ENCODE measurements around the gene BIVM. TPM values are rescaled to one million over a fixed set of nuclear protein-coding genes. Genes with fewer than 3 reads are reported as not detected.

Gene BIVM
- total RNA-seq, 2 donors from 2014 or later, result 26.8 to 33.2 TPM

DNA sequence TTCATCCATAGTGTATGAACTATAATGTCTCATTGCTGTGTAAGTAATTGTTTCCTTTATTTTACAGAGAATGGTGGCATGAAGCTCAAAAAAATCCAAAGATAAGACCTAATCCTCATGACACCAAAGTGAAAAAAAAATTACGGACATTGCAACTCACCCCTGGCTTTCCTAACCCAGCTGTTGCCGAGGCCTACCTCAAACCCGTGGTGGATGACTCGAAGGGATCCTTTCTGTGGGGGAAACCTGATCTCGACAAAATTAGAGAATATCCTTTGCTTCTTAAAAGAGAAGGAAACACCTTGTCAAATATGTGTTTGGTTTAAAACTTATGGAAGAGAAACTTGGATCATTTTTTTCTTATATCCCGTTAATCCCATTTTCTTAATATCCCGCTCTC, 73.2 kb downstream of the BIVM start:
- no peak overlapping the region for H3K27ac ChIP-seq
- ATAC-seq (ENCODE audit: insufficient number of reproducible peaks, low FRiP score, low read depth), result no peak

DNA sequence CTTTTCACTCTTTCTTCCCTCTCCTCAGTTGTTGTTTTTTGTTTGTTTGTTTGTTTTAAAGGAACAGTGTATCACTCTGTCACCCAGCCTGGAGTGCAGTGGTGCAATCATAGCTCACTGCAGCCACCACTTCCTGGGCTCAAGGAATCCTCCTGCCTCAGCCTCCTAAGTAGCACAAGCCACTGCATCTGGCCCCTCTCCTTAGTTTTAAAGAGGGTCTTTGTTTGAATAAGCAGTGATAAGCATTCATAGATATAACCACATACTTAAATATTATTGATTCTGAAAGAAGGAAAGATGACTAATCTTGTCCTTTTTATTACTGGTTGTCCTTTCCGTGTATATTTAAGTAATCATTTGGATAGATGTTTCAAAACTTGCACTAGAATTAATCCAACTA, 73.6 kb downstream of the BIVM start:
- H3K27ac ChIP-seq, result no peak overlapping the region
- H3K27me3 ChIP-seq (replicated peaks; ENCODE audit: insufficient read depth), result no peaks in the 10 kb centered on the region
- TF ChIP-seq, protein P1, sequence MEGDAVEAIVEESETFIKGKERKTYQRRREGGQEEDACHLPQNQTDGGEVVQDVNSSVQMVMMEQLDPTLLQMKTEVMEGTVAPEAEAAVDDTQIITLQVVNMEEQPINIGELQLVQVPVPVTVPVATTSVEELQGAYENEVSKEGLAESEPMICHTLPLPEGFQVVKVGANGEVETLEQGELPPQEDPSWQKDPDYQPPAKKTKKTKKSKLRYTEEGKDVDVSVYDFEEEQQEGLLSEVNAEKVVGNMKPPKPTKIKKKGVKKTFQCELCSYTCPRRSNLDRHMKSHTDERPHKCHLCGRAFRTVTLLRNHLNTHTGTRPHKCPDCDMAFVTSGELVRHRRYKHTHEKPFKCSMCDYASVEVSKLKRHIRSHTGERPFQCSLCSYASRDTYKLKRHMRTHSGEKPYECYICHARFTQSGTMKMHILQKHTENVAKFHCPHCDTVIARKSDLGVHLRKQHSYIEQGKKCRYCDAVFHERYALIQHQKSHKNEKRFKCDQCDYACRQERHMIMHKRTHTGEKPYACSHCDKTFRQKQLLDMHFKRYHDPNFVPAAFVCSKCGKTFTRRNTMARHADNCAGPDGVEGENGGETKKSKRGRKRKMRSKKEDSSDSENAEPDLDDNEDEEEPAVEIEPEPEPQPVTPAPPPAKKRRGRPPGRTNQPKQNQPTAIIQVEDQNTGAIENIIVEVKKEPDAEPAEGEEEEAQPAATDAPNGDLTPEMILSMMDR (IDR thresholded peaks at IDR 0.05), result no peak
- H3K4me1 ChIP-seq (ENCODE audit: control insufficient read depth in 1 of 2, low read depth in 2 of 2), result no peaks in the 10 kb centered on the region
- no peak overlapping the region for H3K4me3 ChIP-seq
- H3K36me3 ChIP-seq, result peaks cover 42% of the 10 kb centered on the region
- ATAC-seq (ENCODE audit: insufficient number of reproducible peaks, low FRiP score, low read depth) (no peak), DNase-seq (ENCODE audit: low spot score) (no peak)
- H3K9me3 ChIP-seq, result no peaks in the 10 kb centered on the region

More for the DNA sequence above, 73.2 kb downstream of the BIVM start:
- Histone ChIP-seq H3K4me1 (ENCODE audit: control insufficient read depth in 1 of 2, low read depth in 2 of 2) (no peaks in the 10 kb centered on the region), H3K9me3 (no peaks in the 10 kb centered on the region), H3K36me3 (peaks cover 46% of the 10 kb centered on the region), H3K4me3 (no peak overlapping the region), H3K27me3 (replicated peaks; ENCODE audit: insufficient read depth) (no peaks in the 10 kb centered on the region)
- DNase-seq (ENCODE audit: low spot score), result no peak
- TF ChIP-seq, protein P1 (IDR thresholded peaks at IDR 0.05), result no peak

DNA sequence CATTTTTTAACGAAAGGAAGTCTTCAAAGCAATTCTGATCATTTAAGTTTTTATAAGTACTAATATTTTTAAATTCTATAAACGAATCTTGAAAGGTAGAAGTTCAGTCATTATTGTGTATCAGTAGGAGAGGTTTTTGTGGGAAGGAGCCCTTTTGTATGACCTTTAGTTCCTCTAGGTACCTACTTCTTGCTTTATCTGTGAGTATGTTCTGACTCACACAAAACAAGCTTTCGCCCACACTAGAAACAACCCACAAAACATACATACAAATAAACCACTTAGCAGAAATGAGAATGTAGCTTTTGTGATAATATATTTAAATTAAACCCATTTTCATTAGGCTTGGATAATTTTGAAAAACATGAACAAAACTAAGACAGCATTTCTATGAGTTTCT, 74.7 kb downstream of the BIVM start:
- Histone ChIP-seq H3K4me1 (ENCODE audit: control insufficient read depth in 1 of 2, low read depth in 2 of 2) (no peaks in the 10 kb centered on the region), H3K27ac (no peak overlapping the region), H3K9me3 (no peaks in the 10 kb centered on the region), H3K36me3 (peaks cover 33% of the 10 kb centered on the region), H3K27me3 (replicated peaks; ENCODE audit: insufficient read depth) (no peaks in the 10 kb centered on the region), H3K4me3 (no peak overlapping the region)
- TF ChIP-seq, protein P1 (IDR thresholded peaks at IDR 0.05), result no peak
- DNase-seq (ENCODE audit: low spot score) (no peak), ATAC-seq (ENCODE audit: insufficient number of reproducible peaks, low FRiP score, low read depth) (no peak)

DNA sequence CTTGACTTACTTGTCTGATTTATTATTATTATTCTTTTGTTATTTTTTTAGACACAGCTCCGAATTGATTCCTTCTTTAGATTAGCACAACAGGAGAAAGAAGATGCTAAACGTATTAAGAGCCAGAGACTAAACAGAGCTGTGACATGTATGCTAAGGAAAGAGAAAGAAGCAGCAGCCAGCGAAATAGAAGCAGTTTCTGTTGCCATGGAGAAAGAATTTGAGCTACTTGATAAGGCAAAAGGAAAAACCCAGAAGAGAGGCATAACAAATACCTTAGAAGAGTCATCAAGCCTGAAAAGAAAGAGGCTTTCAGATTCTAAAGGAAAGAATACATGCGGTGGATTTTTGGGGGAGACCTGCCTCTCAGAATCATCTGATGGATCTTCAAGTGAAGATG, 76.3 kb downstream of the BIVM start:
- Histone ChIP-seq H3K4me3 (no peak overlapping the region), H3K27ac (no peak overlapping the region), H3K9me3 (no peaks in the 10 kb centered on the region), H3K27me3 (replicated peaks; ENCODE audit: insufficient read depth) (no peaks in the 10 kb centered on the region), H3K36me3 (peaks cover 32% of the 10 kb centered on the region), H3K4me1 (ENCODE audit: control insufficient read depth in 1 of 2, low read depth in 2 of 2) (no peaks in the 10 kb centered on the region)
- TF ChIP-seq, protein P1 (IDR thresholded peaks at IDR 0.05), result no peak
- DNase-seq (ENCODE audit: low spot score) (no peak), ATAC-seq (ENCODE audit: insufficient number of reproducible peaks, low FRiP score, low read depth) (no peak)

DNA sequence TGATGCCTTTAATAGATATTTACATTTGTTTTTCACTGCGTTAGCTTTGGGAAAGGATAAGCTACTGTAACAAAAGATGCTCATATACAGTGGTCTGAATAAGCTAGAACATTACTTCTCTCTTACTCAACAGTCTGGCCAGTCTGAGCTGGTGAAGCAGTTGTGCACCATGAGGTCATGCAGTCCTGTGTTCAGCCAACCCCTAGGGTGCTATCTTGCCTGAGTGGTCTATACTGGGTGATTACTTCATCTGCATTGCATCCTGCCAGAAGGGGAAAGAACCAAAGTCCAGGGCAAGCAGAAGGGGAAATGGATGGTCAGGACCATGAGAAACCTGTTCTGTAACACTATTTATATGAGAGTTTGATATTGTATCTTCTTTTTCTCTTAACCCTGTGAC, 78.4 kb downstream of the BIVM start:
- no peak overlapping the region for H3K27ac ChIP-seq
- H3K4me3 ChIP-seq, result no peak overlapping the region
- DNase-seq (ENCODE audit: low spot score), result no peak
- H3K27me3 ChIP-seq (replicated peaks; ENCODE audit: insufficient read depth), result no peaks in the 10 kb centered on the region
- TF ChIP-seq, protein P1 (IDR thresholded peaks at IDR 0.05), result no peak
- no peak for ATAC-seq (ENCODE audit: insufficient number of reproducible peaks, low FRiP score, low read depth)
- peaks cover 30% of the 10 kb centered on the region for H3K36me3 ChIP-seq
- no peaks in the 10 kb centered on the region for H3K4me1 ChIP-seq (ENCODE audit: control insufficient read depth in 1 of 2, low read depth in 2 of 2)
- H3K9me3 ChIP-seq, result no peaks in the 10 kb centered on the region
